Activated CD8-positive, alpha-beta memory T cell treated with anti-CD3 and anti-CD28 coated beads, Interleukin-2, amount 50 U/mL, for 4 hours (primary cell): ENCODE measurements around the gene MYO15B.
"Not testable (repeated sequence)": the region's sequence is repeated elsewhere in the genome, so short reads cannot be mapped to it uniquely, and the experiment has no call there.

ENCODE experiments used
- DNase-seq: peaks from one replicate; pipeline ENCODE4 v3.0.0-alpha.2; 2020

Gene MYO15B

GRCh38 chr17:75576661-75577060, 10.9 kb upstream of the MYO15B start:
- no peak for DNase-seq

- peak; percentile 50 for DNase-seq
Measured at GRCh38 chr17:75581121-75581725, 6.4 kb upstream of the MYO15B start.

GRCh38 chr17:75583197-75583596, 4.4 kb upstream of the MYO15B start:
- not testable (repeated sequence) for DNase-seq

- DNase-seq, result no peak
Measured at GRCh38 chr17:75584849-75585175, 2.8 kb upstream of the MYO15B start.

- DNase-seq, result no peak
Measured at GRCh38 chr17:75588596-75589011, 1.0 kb downstream of the MYO15B start.

GRCh38 chr17:75589012-75589918, 1.7 kb downstream of the MYO15B start:
- DNase-seq, result peak; percentile 94

GRCh38 chr17:75589919-75590303, 2.3 kb downstream of the MYO15B start:
- no peak for DNase-seq

- DNase-seq, result no peak
Measured at GRCh38 chr17:75590314-75590761, 2.7 kb downstream of the MYO15B start.

GRCh38 chr17:75590849-75591721, 3.5 kb downstream of the MYO15B start:
- no peak for DNase-seq

- no peak for DNase-seq
Measured at GRCh38 chr17:75591722-75592302, 4.2 kb downstream of the MYO15B start.

- DNase-seq, result no peak
Measured at GRCh38 chr17:75592348-75593020, 4.9 kb downstream of the MYO15B start.

GRCh38 chr17:75593430-75593829, 5.8 kb downstream of the MYO15B start:
- DNase-seq, result not testable (repeated sequence)

- no peak for DNase-seq
Measured at GRCh38 chr17:75594499-75595283, 7.1 kb downstream of the MYO15B start.

GRCh38 chr17:75595284-75595919, 7.8 kb downstream of the MYO15B start:
- no peak for DNase-seq

- no peak for DNase-seq
Measured at GRCh38 chr17:75595920-75596313, 8.3 kb downstream of the MYO15B start.

GRCh38 chr17:75596320-75597087, 8.9 kb downstream of the MYO15B start:
- DNase-seq, result no peak

- DNase-seq, result peak; percentile 57
Measured at GRCh38 chr17:75601057-75601987, 13.7 kb downstream of the MYO15B start.

- no peak for DNase-seq
Measured at GRCh38 chr17:75602644-75603043, 15.0 kb downstream of the MYO15B start.

GRCh38 chr17:75603123-75603522, 15.5 kb downstream of the MYO15B start:
- no peak for DNase-seq
